Suprapubic skin (tissue), 4 donors: ENCODE results near the gene SMDT1. TPM values are rescaled to one million over a fixed set of nuclear protein-coding genes. Genes with fewer than 3 reads are reported as not detected.

Experiments
- DNase-seq, 2 donors: peaks; one replicate each; pipeline ENCODE4 v3.0.0-alpha.2; 2019; ENCODE audit warnings: low spot score in 2 of 2
- H3K27ac ChIP-seq: fragments of 200-600 bp; sonication (generic); one replicate; pipeline ENCODE4 v1.5.1; 2019
- H3K27me3 ChIP-seq: fragments of 200-600 bp; sonication (generic); one replicate; pipeline ENCODE4 v1.5.1; 2019
- H3K36me3 ChIP-seq: fragments of 200-600 bp; sonication (generic); one replicate; pipeline ENCODE4 v1.5.1; 2019
- H3K4me1 ChIP-seq: fragments of 200-600 bp; sonication (generic); one replicate; pipeline ENCODE4 v1.5.1; 2019
- H3K4me3 ChIP-seq: fragments of 200-600 bp; sonication (generic); one replicate; pipeline ENCODE4 v1.5.1; 2019; ENCODE audit warnings: mild to moderate bottlenecking
- H3K9me3 ChIP-seq: fragments of 200-600 bp; sonication (generic); one replicate; pipeline ENCODE4 v1.5.1; 2019
- CTCF ChIP-seq, 2 donors: fragments of 200-600 bp in 1 of 2; fragments of 450-650 bp in 1 of 2; sonication (generic) in 1 of 2; IDR thresholded peaks; one replicate each; pipeline ENCODE4 v1.5.1; 2016 to 2019; ENCODE audit warnings: antibody characterized with exemption in 2 of 2, mild to moderate bottlenecking in 1 of 2, moderate library complexity in 1 of 2
- EP300 ChIP-seq: sonication (generic); formaldehyde crosslinking; IDR thresholded peaks from one replicate; pipeline ENCODE4 v1.6.1; 2017; ENCODE audit warnings: antibody characterized with exemption
- POLR2A ChIP-seq, 2 donors: fragments of 450-650 bp; IDR thresholded peaks; one replicate each; pipeline ENCODE4 v1.6.1; 2017; ENCODE audit warnings: antibody characterized with exemption in 2 of 2, mild to moderate bottlenecking in 2 of 2, moderate library complexity in 2 of 2
- POLR2AphosphoS5 ChIP-seq, 3 donors: sonication (generic); formaldehyde crosslinking; IDR thresholded peaks; one replicate each; pipeline ENCODE4 v1.6.1; 2017; ENCODE audit warnings: antibody characterized with exemption in 3 of 3
- WGBS: methylation state at CpG from one replicate; pipeline ENCODE4 v1.1.5; 2018; 5-methylcytosine and 5-hydroxymethylcytosine counted together
- total RNA-seq, 4 donors: library from RNA; depleted of rRNA; stranded (reverse); fragments of >200 nt; gene quantifications; one replicate each; pipeline ENCODE4 v1.1.0, GENCODE V29; 2016

SMDT1 gene
- total RNA-seq, 4 donors from 2014 or later = 11.8 to 18.6 (median 12.8) TPM

GRCh38 chr22:42066937-42067336 is 12.6 kb upstream of the SMDT1 start:
- 100% methylated on average over 2 of the region's 10 CpGs for WGBS
- TF ChIP-seq POLR2AphosphoS5 (IDR thresholded peaks at IDR 0.05) (no peak), CTCF (IDR thresholded peaks at IDR 0.05) (no peak), EP300 (no peak), POLR2A (IDR thresholded peaks at IDR 0.05) (no peak)
- H3K4me1 ChIP-seq = peaks cover 18% of the 10 kb centered on the region
- no peak for DNase-seq
- no peaks in the 10 kb centered on the region for H3K9me3 ChIP-seq
- H3K27ac ChIP-seq = no peak overlapping the region
- no peak overlapping the region for H3K4me3 ChIP-seq
- no peaks in the 10 kb centered on the region for H3K27me3 ChIP-seq
- peaks cover 55% of the 10 kb centered on the region for H3K36me3 ChIP-seq

GRCh38 chr22:42067671-42068251 is 11.7 kb upstream of the SMDT1 start:
- H3K4me1 ChIP-seq = peaks cover 18% of the 10 kb centered on the region
- no peak for DNase-seq
- no peaks in the 10 kb centered on the region for H3K27me3 ChIP-seq
- no peak for TF ChIP-seq EP300
- no peak for TF ChIP-seq CTCF (IDR thresholded peaks at IDR 0.05)
- TF ChIP-seq POLR2A (IDR thresholded peaks at IDR 0.05) = no peak
- no peak for TF ChIP-seq POLR2AphosphoS5 (IDR thresholded peaks at IDR 0.05)
- peaks cover 47% of the 10 kb centered on the region for H3K36me3 ChIP-seq
- H3K27ac ChIP-seq = no peak overlapping the region
- 69% methylated on average over 6 of the region's 14 CpGs for WGBS
- no peaks in the 10 kb centered on the region for H3K9me3 ChIP-seq
- H3K4me3 ChIP-seq = no peak overlapping the region

- peaks cover 18% of the 10 kb centered on the region for H3K4me1 ChIP-seq
- H3K4me3 ChIP-seq = no peak overlapping the region
- TF ChIP-seq EP300 (no peak), CTCF (IDR thresholded peaks at IDR 0.05) (no peak), POLR2AphosphoS5 (IDR thresholded peaks at IDR 0.05) (no peak), POLR2A (IDR thresholded peaks at IDR 0.05) (no peak)
- no peak overlapping the region for H3K27ac ChIP-seq
- WGBS = 100% methylated on average over 2 of the region's 4 CpGs
- DNase-seq = no peak
- H3K9me3 ChIP-seq = no peaks in the 10 kb centered on the region
- H3K36me3 ChIP-seq = peaks cover 42% of the 10 kb centered on the region
- no peaks in the 10 kb centered on the region for H3K27me3 ChIP-seq
Observed at GRCh38 chr22:42068291-42068690, 11.2 kb upstream of the SMDT1 start.

- peak overlapping the region; percentile 68 for H3K4me3 ChIP-seq
- peaks cover 35% of the 10 kb centered on the region for H3K36me3 ChIP-seq
- DNase-seq = no peak
- H3K4me1 ChIP-seq = peaks cover 34% of the 10 kb centered on the region
- H3K27me3 ChIP-seq = no peaks in the 10 kb centered on the region
- 28% methylated on average over 10 of the region's 19 CpGs for whole genome bisulfite sequencing
- no peak for TF ChIP-seq CTCF (IDR thresholded peaks at IDR 0.05)
- TF ChIP-seq POLR2AphosphoS5 (IDR thresholded peaks at IDR 0.05) = no peak
- TF ChIP-seq POLR2A (IDR thresholded peaks at IDR 0.05) = no peak
- TF ChIP-seq EP300 = no peak
- H3K27ac ChIP-seq = peak overlapping the region; percentile 84
- no peaks in the 10 kb centered on the region for H3K9me3 ChIP-seq
Observed at GRCh38 chr22:42069801-42070516, 9.5 kb upstream of the SMDT1 start.
